ENCODE measurements around the gene SPECC1. TPM values are rescaled to one million over a fixed set of nuclear protein-coding genes. Genes with fewer than 3 reads are reported as not detected.

SPECC1 gene
- total RNA-seq, 1 experiment from 2014 or later: 43.5 TPM

DNA sequence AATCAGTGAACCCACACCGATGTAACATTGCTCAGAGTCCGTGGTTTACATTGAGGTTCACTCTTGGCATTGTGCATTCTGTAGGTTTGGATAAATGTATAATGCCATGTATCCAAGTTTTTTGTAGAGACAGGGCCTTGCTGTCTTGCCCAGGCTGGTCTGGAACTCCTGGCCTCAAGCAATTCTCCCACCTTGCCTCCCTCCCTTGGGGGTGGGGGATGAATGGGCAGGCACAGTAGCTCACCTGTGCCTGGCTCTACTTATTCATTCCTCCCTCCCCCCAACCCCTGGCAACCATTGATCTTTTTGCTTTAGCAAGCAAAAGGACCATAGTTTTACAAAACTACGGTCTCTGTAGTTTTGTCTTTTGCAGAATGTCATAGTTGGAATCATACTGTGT lies 181.4 kb downstream of the SPECC1 start:
- H3K4me1 ChIP-seq (ENCODE audit: control insufficient read depth in 1 of 2, insufficient read depth in 2 of 2, low read length in 2 of 2): no peaks in the 10 kb centered on the region
- no peaks in the 10 kb centered on the region for H4K20me1 ChIP-seq (ENCODE audit: insufficient read depth)
- BruUV-seq (replicated peaks): no TSS peak
- ChIA-PET POLR2A (no interaction called here), CTCF (no interaction called here), RAD21 (ENCODE audit: low non-redundant PET in 1 of 2, low total read pairs in 2 of 2, uncharacterized antibody in 2 of 2, unreplicated experiment in 2 of 2) (interaction anchor here in 1 of 2 experiments (0.6 kb wide), 1 partner anchor 8 kb away, joined by 4 read pairs; no protein-coding TSS in a partner anchor)
- H2AFZ ChIP-seq (ENCODE audit: low read depth, low read length, poor library complexity, severe bottlenecking): no peak overlapping the region
- H3K27ac ChIP-seq (ENCODE audit: low read depth, low read length): no peak overlapping the region
- H3K27me3 ChIP-seq (ENCODE audit: insufficient read depth, low read length): no peaks in the 10 kb centered on the region
- no peak overlapping the region for H3K9ac ChIP-seq (ENCODE audit: low read length)
- peaks cover 0 to 4% of the 10 kb centered on the region in 2 experiments; a peak in 1 of 4 replicates for H3K9me3 ChIP-seq (ENCODE audit: control insufficient read depth in 1 of 2, insufficient read depth in 1 of 2, low read depth in 1 of 2, low read length in 2 of 2)
- no peak overlapping the region for H3K4me3 ChIP-seq (replicated peaks in 1 of 2; ENCODE audit: low read depth in 1 of 2, low read length in 2 of 2)
- DNase-seq (ENCODE audit: low read depth, low spot score) (no peak), ATAC-seq (no peak)
- H3K9me2 ChIP-seq (ENCODE audit: insufficient read depth): no peaks in the 10 kb centered on the region
- H3K79me2 ChIP-seq (ENCODE audit: insufficient read depth, low read length): peaks cover 4% of the 10 kb centered on the region; the same call in 1 of the 2 replicates
- intact Hi-C loops (cut with micrococcal nuclease): no loop called here
- no peak overlapping the region for H3K4me2 ChIP-seq (ENCODE audit: low read length)
- no peaks in the 10 kb centered on the region for H3K36me3 ChIP-seq (ENCODE audit: control insufficient read depth in 1 of 2, insufficient read depth in 2 of 2, low read length in 2 of 2)
- TF ChIP-seq CEBPB (IDR thresholded peaks at IDR 0.05; ENCODE audit: low read depth) (no peak), POLR2AphosphoS5 (IDR thresholded peaks at IDR 0.05; ENCODE audit: low read depth, low read length) (no peak), TCF7L2 (IDR thresholded peaks at IDR 0.05; ENCODE audit: borderline replicate concordance, extremely low read depth, insufficient read depth, insufficient read length) (no peak), ELF1 (IDR thresholded peaks at IDR 0.05; ENCODE audit: borderline replicate concordance, low read depth) (no peak), YY1 (IDR thresholded peaks at IDR 0.05; ENCODE audit: extremely low read depth, insufficient replicate concordance, low read depth, low read length) (no peak)
- TF ChIP-seq, protein P1, sequence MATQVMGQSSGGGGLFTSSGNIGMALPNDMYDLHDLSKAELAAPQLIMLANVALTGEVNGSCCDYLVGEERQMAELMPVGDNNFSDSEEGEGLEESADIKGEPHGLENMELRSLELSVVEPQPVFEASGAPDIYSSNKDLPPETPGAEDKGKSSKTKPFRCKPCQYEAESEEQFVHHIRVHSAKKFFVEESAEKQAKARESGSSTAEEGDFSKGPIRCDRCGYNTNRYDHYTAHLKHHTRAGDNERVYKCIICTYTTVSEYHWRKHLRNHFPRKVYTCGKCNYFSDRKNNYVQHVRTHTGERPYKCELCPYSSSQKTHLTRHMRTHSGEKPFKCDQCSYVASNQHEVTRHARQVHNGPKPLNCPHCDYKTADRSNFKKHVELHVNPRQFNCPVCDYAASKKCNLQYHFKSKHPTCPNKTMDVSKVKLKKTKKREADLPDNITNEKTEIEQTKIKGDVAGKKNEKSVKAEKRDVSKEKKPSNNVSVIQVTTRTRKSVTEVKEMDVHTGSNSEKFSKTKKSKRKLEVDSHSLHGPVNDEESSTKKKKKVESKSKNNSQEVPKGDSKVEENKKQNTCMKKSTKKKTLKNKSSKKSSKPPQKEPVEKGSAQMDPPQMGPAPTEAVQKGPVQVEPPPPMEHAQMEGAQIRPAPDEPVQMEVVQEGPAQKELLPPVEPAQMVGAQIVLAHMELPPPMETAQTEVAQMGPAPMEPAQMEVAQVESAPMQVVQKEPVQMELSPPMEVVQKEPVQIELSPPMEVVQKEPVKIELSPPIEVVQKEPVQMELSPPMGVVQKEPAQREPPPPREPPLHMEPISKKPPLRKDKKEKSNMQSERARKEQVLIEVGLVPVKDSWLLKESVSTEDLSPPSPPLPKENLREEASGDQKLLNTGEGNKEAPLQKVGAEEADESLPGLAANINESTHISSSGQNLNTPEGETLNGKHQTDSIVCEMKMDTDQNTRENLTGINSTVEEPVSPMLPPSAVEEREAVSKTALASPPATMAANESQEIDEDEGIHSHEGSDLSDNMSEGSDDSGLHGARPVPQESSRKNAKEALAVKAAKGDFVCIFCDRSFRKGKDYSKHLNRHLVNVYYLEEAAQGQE (IDR thresholded peaks at IDR 0.05; ENCODE audit: low read depth): no peak

Measured in HCT116 (cell line).